Measurements from ENCODE around the gene NKIRAS1.

Gene NKIRAS1

DNA sequence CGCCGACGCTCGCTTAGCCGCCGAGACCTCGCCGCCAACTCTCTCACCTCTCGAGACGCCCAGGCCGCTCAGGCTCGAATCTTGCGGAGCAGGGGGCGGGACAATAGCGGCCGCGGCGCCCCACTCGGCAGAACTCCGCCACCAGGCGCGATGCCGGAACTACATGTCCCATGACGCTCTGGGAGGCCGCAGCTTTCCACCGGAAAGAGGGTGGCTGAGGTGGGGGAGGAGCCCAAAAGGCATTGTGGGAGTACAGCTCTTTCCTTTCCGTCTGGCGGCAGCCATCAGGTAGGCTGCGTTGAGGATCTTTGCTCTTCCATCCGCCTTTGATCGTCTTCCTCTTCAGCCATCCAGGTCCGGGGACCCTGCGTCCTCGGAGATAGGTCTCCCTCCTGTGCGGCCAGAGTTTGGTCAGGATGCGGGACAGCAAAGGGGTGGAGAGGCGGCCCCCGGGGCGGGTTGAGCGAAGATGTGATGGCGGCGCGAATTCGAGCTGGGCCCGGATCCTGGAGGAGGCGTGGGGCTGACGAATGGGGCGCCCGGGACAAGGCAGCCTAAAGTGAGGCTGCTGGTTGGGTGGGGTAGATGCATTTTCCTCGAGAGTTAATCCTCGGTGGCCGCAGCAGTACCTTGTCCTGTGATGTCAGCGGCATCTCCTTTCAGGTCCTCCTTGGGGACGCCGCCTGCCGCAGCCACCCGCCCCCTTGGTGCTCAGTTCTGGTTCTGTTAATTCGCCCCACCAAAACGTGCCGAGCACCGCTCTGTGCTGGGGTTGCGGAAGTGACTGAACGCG, at the start of gene NKIRAS1, which contains the start of gene RPL15:
TSS of gene NKIRAS1 (minus strand) at position 105 of the 793 bp plus-strand sequence. CDS start 6,086 bp downstream, outside the sequence.
TSS of gene RPL15 (plus strand) at position 247 of the 793 bp plus-strand sequence. CDS start 728 bp downstream, outside the sequence.
- Histone ChIP-seq H3K27ac (ENCODE audit: extremely low read depth, low read depth, low read length) (peak within 1 kb of the TSS; percentile 98), H3K4me1 (ENCODE audit: control insufficient read depth, insufficient read depth, low read length) (peaks cover 7% of the 10 kb centered on the region), H3K36me3 (ENCODE audit: control insufficient read depth in 2 of 2, insufficient read depth in 1 of 2, low read length in 2 of 2) (peaks cover 3 to 45% of the 10 kb centered on the region in 2 experiments; a peak in 2 of 3 replicates), H3K4me3 (ENCODE audit: low read depth, low read length) (peak within 1 kb of the TSS; percentile 100), H3K9me3 (ENCODE audit: control insufficient read depth, insufficient read depth, low read depth, low read length) (no peaks in the 10 kb centered on the region)
- POLR2A ChIA-PET: interaction anchor here (0.6 to 2.1 kb wide), 46 partner anchors 8 to 714 kb away, joined by 3 to 24 read pairs (median 4); partner anchors contain the start of gene UBE2E2
- CTCF ChIA-PET: interaction anchor here (0.7 kb wide), 1 partner anchor 28 kb away, joined by 4 read pairs; no protein-coding TSS in a partner anchor
- TF ChIP-seq ZNF157 (tag by site-specific recombination; IDR thresholded peaks at IDR 0.05) (no peak), KLF7 (tag by site-specific recombination; IDR thresholded peaks at IDR 0.05; ENCODE audit: borderline replicate concordance) (peak; percentile 84), ZNF10 (tag by site-specific recombination; IDR thresholded peaks at IDR 0.05) (0 out of 2 replicates have a peak, but pooled peaks have one; percentile 7), ZNF202 (tag by site-specific recombination; IDR thresholded peaks at IDR 0.05; ENCODE audit: borderline replicate concordance) (no peak), ZNF514 (tag by site-specific recombination; IDR thresholded peaks at IDR 0.05) (no peak), ZNF621 (tag by site-specific recombination; IDR thresholded peaks at IDR 0.05) (no peak), ZIC2 (tag by site-specific recombination; IDR thresholded peaks at IDR 0.05) (no peak), ZNF768 (tag by site-specific recombination; IDR thresholded peaks at IDR 0.05) (no peak; the same call in 1 of the 2 replicates), YY1 (tag by site-specific recombination; IDR thresholded peaks at IDR 0.05) (peak; percentile 96), ZNF155 (tag by site-specific recombination; IDR thresholded peaks at IDR 0.05) (no peak), ZNF791 (tag by site-specific recombination; IDR thresholded peaks at IDR 0.05) (no peak), ZNF624 (tag by site-specific recombination; IDR thresholded peaks at IDR 0.05) (peak; percentile 68; the same call in 1 of the 2 replicates), ZFP3 (tag by site-specific recombination; IDR thresholded peaks at IDR 0.05; ENCODE audit: low read depth) (no peak), ZNF701 (tag by site-specific recombination; IDR thresholded peaks at IDR 0.05) (peak; percentile 78; the same call in 1 of the 2 replicates), ZNF596 (tag by site-specific recombination; IDR thresholded peaks at IDR 0.05) (no peak), ZNF354C (tag by site-specific recombination; IDR thresholded peaks at IDR 0.05; ENCODE audit: borderline replicate concordance, low read depth) (no peak), ZSCAN23 (tag by site-specific recombination; IDR thresholded peaks at IDR 0.05) (peak; percentile 74; the same call in 1 of the 2 replicates), ZNF830 (tag by site-specific recombination; IDR thresholded peaks at IDR 0.05; ENCODE audit: low read depth) (no peak), ZNF350 (tag by site-specific recombination; IDR thresholded peaks at IDR 0.05) (no peak), ZNF792 (tag by site-specific recombination; IDR thresholded peaks at IDR 0.05) (peak; percentile 61; the same call in 1 of the 2 replicates)
- TF ChIP-seq, protein P1, sequence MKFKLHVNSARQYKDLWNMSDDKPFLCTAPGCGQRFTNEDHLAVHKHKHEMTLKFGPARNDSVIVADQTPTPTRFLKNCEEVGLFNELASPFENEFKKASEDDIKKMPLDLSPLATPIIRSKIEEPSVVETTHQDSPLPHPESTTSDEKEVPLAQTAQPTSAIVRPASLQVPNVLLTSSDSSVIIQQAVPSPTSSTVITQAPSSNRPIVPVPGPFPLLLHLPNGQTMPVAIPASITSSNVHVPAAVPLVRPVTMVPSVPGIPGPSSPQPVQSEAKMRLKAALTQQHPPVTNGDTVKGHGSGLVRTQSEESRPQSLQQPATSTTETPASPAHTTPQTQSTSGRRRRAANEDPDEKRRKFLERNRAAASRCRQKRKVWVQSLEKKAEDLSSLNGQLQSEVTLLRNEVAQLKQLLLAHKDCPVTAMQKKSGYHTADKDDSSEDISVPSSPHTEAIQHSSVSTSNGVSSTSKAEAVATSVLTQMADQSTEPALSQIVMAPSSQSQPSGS (tag by site-specific recombination; IDR thresholded peaks at IDR 0.05; ENCODE audit: low read depth): no peak; the same call in 1 of the 2 replicates
- TF ChIP-seq, protein P2, sequence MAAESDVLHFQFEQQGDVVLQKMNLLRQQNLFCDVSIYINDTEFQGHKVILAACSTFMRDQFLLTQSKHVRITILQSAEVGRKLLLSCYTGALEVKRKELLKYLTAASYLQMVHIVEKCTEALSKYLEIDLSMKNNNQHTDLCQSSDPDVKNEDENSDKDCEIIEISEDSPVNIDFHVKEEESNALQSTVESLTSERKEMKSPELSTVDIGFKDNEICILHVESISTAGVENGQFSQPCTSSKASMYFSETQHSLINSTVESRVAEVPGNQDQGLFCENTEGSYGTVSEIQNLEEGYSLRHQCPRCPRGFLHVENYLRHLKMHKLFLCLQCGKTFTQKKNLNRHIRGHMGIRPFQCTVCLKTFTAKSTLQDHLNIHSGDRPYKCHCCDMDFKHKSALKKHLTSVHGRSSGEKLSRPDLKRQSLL (tag by site-specific recombination; IDR thresholded peaks at IDR 0.05): 0 out of 2 replicates have a peak, but pooled peaks have one; percentile 46
- TF ChIP-seq, protein P3, sequence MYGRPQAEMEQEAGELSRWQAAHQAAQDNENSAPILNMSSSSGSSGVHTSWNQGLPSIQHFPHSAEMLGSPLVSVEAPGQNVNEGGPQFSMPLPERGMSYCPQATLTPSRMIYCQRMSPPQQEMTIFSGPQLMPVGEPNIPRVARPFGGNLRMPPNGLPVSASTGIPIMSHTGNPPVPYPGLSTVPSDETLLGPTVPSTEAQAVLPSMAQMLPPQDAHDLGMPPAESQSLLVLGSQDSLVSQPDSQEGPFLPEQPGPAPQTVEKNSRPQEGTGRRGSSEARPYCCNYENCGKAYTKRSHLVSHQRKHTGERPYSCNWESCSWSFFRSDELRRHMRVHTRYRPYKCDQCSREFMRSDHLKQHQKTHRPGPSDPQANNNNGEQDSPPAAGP (tag by site-specific recombination; IDR thresholded peaks at IDR 0.05): peak; percentile 91
- TF ChIP-seq, protein P4, sequence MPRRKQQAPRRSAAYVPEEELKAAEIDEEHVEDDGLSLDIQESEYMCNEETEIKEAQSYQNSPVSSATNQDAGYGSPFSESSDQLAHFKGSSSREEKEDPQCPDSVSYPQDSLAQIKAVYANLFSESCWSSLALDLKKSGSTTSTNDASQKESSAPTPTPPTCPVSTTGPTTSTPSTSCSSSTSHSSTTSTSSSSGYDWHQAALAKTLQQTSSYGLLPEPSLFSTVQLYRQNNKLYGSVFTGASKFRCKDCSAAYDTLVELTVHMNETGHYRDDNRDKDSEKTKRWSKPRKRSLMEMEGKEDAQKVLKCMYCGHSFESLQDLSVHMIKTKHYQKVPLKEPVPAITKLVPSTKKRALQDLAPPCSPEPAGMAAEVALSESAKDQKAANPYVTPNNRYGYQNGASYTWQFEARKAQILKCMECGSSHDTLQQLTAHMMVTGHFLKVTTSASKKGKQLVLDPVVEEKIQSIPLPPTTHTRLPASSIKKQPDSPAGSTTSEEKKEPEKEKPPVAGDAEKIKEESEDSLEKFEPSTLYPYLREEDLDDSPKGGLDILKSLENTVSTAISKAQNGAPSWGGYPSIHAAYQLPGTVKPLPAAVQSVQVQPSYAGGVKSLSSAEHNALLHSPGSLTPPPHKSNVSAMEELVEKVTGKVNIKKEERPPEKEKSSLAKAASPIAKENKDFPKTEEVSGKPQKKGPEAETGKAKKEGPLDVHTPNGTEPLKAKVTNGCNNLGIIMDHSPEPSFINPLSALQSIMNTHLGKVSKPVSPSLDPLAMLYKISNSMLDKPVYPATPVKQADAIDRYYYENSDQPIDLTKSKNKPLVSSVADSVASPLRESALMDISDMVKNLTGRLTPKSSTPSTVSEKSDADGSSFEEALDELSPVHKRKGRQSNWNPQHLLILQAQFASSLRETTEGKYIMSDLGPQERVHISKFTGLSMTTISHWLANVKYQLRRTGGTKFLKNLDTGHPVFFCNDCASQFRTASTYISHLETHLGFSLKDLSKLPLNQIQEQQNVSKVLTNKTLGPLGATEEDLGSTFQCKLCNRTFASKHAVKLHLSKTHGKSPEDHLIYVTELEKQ (tag by site-specific recombination; IDR thresholded peaks at IDR 0.05; ENCODE audit: borderline replicate concordance): peak; percentile 88
- TF ChIP-seq, protein P5, sequence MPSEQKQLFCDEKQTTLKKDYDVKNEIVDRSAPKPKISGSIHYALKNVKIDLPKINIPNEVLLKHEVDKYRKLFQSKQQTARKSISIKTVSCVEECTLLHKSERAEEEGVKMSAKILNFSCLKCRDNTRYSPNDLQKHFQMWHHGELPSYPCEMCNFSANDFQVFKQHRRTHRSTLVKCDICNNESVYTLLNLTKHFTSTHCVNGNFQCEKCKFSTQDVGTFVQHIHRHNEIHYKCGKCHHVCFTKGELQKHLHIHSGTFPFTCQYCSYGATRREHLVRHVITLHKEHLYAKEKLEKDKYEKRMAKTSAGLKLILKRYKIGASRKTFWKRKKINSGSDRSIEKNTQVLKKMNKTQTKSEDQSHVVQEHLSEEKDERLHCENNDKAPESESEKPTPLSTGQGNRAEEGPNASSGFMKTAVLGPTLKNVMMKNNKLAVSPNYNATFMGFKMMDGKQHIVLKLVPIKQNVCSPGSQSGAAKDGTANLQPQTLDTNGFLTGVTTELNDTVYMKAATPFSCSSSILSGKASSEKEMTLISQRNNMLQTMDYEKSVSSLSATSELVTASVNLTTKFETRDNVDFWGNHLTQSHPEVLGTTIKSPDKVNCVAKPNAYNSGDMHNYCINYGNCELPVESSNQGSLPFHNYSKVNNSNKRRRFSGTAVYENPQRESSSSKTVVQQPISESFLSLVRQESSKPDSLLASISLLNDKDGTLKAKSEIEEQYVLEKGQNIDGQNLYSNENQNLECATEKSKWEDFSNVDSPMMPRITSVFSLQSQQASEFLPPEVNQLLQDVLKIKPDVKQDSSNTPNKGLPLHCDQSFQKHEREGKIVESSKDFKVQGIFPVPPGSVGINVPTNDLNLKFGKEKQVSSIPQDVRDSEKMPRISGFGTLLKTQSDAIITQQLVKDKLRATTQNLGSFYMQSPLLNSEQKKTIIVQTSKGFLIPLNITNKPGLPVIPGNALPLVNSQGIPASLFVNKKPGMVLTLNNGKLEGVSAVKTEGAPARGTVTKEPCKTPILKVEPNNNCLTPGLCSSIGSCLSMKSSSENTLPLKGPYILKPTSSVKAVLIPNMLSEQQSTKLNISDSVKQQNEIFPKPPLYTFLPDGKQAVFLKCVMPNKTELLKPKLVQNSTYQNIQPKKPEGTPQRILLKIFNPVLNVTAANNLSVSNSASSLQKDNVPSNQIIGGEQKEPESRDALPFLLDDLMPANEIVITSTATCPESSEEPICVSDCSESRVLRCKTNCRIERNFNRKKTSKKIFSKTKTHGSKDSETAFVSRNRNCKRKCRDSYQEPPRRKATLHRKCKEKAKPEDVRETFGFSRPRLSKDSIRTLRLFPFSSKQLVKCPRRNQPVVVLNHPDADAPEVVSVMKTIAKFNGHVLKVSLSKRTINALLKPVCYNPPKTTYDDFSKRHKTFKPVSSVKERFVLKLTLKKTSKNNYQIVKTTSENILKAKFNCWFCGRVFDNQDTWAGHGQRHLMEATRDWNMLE (tag by site-specific recombination; conservative IDR thresholded peaks at IDR 0.05; ENCODE audit: low read depth): peak; percentile 26; the same call in 1 of the 2 replicates
